Nucleus accumbens (tissue), 56 donors: ENCODE results near the gene KLC1.
"Not testable (repeated sequence)": the region's sequence is repeated elsewhere in the genome, so short reads cannot be mapped to it uniquely, and the experiment has no call there.

Source experiments
- DNase-seq, 56 donors: peaks; one replicate each; lab custom pipeline; 2025; lab: John Stamatoyannopoulos, UW

The KLC1 gene

GRCh38 chr14:103687712-103688111 is 58.7 kb downstream of the KLC1 start:
- DNase-seq = no peak

GRCh38 chr14:103688441-103688840 is 59.4 kb downstream of the KLC1 start:
- DNase-seq = no peak

GRCh38 chr14:103688906-103689902 is 60.2 kb downstream of the KLC1 start:
- DNase-seq = peak in 39 of 56 donors; percentile 17 to 76 (median 49)

- DNase-seq = no peak
These were observed 61.3 kb downstream of the KLC1 start for GRCh38 chr14:103690332-103690731.

- not testable (repeated sequence) for DNase-seq
These were observed 62.6 kb downstream of the KLC1 start for GRCh38 chr14:103691655-103692054.

GRCh38 chr14:103692159-103692558 is 63.1 kb downstream of the KLC1 start:
- no peak for DNase-seq

GRCh38 chr14:103692871-103693270 is 63.9 kb downstream of the KLC1 start:
- no peak for DNase-seq

GRCh38 chr14:103693515-103693914 is 64.5 kb downstream of the KLC1 start:
- DNase-seq = no peak

- peak in 2 of 56 donors; percentile 29 to 40 for DNase-seq
These were observed 65.6 kb downstream of the KLC1 start for GRCh38 chr14:103694572-103695026.

- DNase-seq = no peak
These were observed 66.5 kb downstream of the KLC1 start for GRCh38 chr14:103695296-103696069.

- DNase-seq = peak in 1 of 56 donors; percentile 29
These were observed 67.0 kb downstream of the KLC1 start for GRCh38 chr14:103696070-103696402.

GRCh38 chr14:103696466-103697071 is 67.6 kb downstream of the KLC1 start:
- no peak for DNase-seq

GRCh38 chr14:103697206-103697602 is 68.2 kb downstream of the KLC1 start:
- no peak for DNase-seq

GRCh38 chr14:103697603-103698379 is 68.8 kb downstream of the KLC1 start:
- no peak for DNase-seq

- no peak for DNase-seq
These were observed 69.6 kb downstream of the KLC1 start for GRCh38 chr14:103698380-103699260.

GRCh38 chr14:103699261-103699661 is 70.2 kb downstream of the KLC1 start:
- no peak for DNase-seq

GRCh38 chr14:103699901-103700752 is 71.1 kb downstream of the KLC1 start:
- peak in 47 of 56 donors; percentile 20 to 83 (median 59) for DNase-seq
